ENCODE measurements around the gene LZTFL1.

DNA sequence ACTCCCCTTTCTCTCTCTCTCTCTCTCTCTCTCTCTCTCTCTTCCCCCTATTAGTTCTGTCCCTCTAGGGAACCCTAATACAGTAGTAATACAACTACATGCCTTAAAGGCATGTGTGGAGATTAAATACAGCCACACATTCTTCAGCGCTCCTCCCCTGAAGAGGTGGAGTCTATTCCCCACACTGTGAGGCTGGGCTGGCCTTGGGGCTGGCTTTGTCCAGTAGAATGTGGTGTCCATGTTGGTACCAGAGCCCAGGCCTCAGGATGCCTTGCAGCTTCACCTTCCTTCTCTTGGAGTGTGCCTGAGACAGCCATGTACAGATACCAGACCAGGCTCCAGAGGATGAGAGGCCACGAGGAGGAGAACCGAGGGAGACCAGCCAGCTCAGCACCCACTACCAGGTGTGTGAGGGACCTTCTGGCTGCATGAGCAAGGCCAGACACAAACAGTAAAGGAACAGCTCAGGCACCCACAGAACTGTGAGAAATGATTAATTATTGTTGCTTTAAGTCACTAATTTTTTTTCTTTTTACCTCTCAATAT is 56.2 kb downstream of the LZTFL1 start:
- TF ChIP-seq GATA2 (IDR thresholded peaks at IDR 0.05; ENCODE audit: low read depth, low read length) (no peak), GATA3 (IDR thresholded peaks at IDR 0.05; ENCODE audit: low read depth, low read length) (no peak)

Measured in SH-SY5Y (cell line).